Urinary bladder (tissue), 4 donors: ENCODE measurements around the gene THSD7B. TPM values are rescaled to one million over a fixed set of nuclear protein-coding genes. Genes with fewer than 3 reads are reported as not detected.
"Not testable (repeated sequence)": the region's sequence is repeated elsewhere in the genome, so short reads cannot be mapped to it uniquely, and the experiment has no call there.

ENCODE experiments used
- DNase-seq: peaks from one replicate; pipeline ENCODE4 v3.0.0-alpha.2; 2015; ENCODE audit errors: extremely low spot score
- H3K27ac ChIP-seq: one replicate; pipeline ENCODE4 v1.5.1; 2013; ENCODE audit warnings: low read depth, mild to moderate bottlenecking, moderate library complexity
- H3K36me3 ChIP-seq: one replicate; pipeline ENCODE4 v1.6.1; 2013; ENCODE audit warnings: mild to moderate bottlenecking, moderate library complexity; ENCODE audit not compliant: insufficient read depth
- H3K4me1 ChIP-seq: one replicate; pipeline ENCODE4 v1.6.1; 2013; ENCODE audit warnings: mild to moderate bottlenecking, moderate library complexity; ENCODE audit not compliant: insufficient read depth
- H3K4me3 ChIP-seq: one replicate; pipeline ENCODE4 v1.5.1; 2013; ENCODE audit warnings: low read depth, low read length
- WGBS: extraction: QIAGEN DNeasy Blood & Tissue Kit; methylation state at CpG from one replicate; pipeline ENCODE4 v1.1.7; 2013; 5-methylcytosine and 5-hydroxymethylcytosine counted together
- polyA plus RNA-seq: library from polyadenylated mRNA; stranded (reverse); fragments of 200-250 nt; gene quantifications from one replicate; pipeline ENCODE4 v1.2.3, GENCODE V29; 2013
- total RNA-seq: library from RNA; depleted of rRNA; stranded (reverse); fragments of >200 nt; gene quantifications from one replicate; pipeline ENCODE4 v1.2.3, GENCODE V29; 2014
- donor health status: healthy with polysubstance abuse.
- donor health status: healthy.

Gene THSD7B
- total and polyA plus RNA-seq, 2 donors = 0.11 to 4.0 TPM

- no peaks in the 10 kb centered on the region for H3K36me3 ChIP-seq
- H3K4me1 ChIP-seq = no peaks in the 10 kb centered on the region
- DNase-seq = no peak
- no peak overlapping the region for H3K4me3 ChIP-seq
- no peak overlapping the region for H3K27ac ChIP-seq
- WGBS = 63% methylated on average over 2 of the region's 2 CpGs
These were observed 909.6 kb downstream of the THSD7B start for GRCh38 chr2:137674991-137675390.

GRCh38 chr2:137675584-137676327 is 910.4 kb downstream of the THSD7B start:
- 65% methylated on average over 4 of the region's 4 CpGs for WGBS
- Histone ChIP-seq H3K36me3 (no peaks in the 10 kb centered on the region), H3K4me3 (no peak overlapping the region), H3K27ac (no peak overlapping the region), H3K4me1 (no peaks in the 10 kb centered on the region)
- no peak for DNase-seq

GRCh38 chr2:137676346-137676745 is 911.0 kb downstream of the THSD7B start:
- WGBS = 72% methylated on average over 3 of the region's 3 CpGs
- no peak overlapping the region for H3K4me3 ChIP-seq
- H3K27ac ChIP-seq = no peak overlapping the region

GRCh38 chr2:137677466-137677865 is 912.1 kb downstream of the THSD7B start:
- no peak for DNase-seq
- no peaks in the 10 kb centered on the region for H3K36me3 ChIP-seq
- 55% methylated on average over 1 of the region's 1 CpG for WGBS
- H3K4me3 ChIP-seq = no peak overlapping the region
- H3K4me1 ChIP-seq = no peaks in the 10 kb centered on the region
- no peak overlapping the region for H3K27ac ChIP-seq

More at GRCh38 chr2:137676346-137676745, 911.0 kb downstream of the THSD7B start:
- DNase-seq = no peak
- Histone ChIP-seq H3K36me3 (no peaks in the 10 kb centered on the region), H3K4me1 (no peaks in the 10 kb centered on the region)

GRCh38 chr2:137689549-137689948 is 924.2 kb downstream of the THSD7B start:
- H3K4me3 ChIP-seq = no peak overlapping the region
- H3K36me3 ChIP-seq = no peaks in the 10 kb centered on the region
- no peak overlapping the region for H3K27ac ChIP-seq
- DNase-seq = no peak
- no peaks in the 10 kb centered on the region for H3K4me1 ChIP-seq
- 1% methylated on average over 1 of the region's 1 CpG for WGBS

- WGBS = 25% methylated on average over 2 of the region's 2 CpGs
These were observed 928.2 kb downstream of the THSD7B start for GRCh38 chr2:137693534-137693933.

GRCh38 chr2:137696916-137697315 is 931.6 kb downstream of the THSD7B start:
- WGBS = 72% methylated on average over 1 of the region's 1 CpG
- no peak overlapping the region for H3K27ac ChIP-seq

More at GRCh38 chr2:137693534-137693933, 928.2 kb downstream of the THSD7B start:
- no peak overlapping the region for H3K27ac ChIP-seq
- H3K4me1 ChIP-seq = no peaks in the 10 kb centered on the region
- DNase-seq = no peak
- no peak overlapping the region for H3K4me3 ChIP-seq
- H3K36me3 ChIP-seq = no peaks in the 10 kb centered on the region

GRCh38 chr2:137700250-137700649 is 934.9 kb downstream of the THSD7B start:
- H3K36me3 ChIP-seq, H3K4me3 ChIP-seq, H3K4me1 ChIP-seq, DNase-seq, H3K27ac ChIP-seq: not testable (repeated sequence)
- 68% methylated on average over 1 of the region's 1 CpG for WGBS

More at GRCh38 chr2:137696916-137697315, 931.6 kb downstream of the THSD7B start:
- H3K36me3 ChIP-seq = no peaks in the 10 kb centered on the region
- DNase-seq = no peak
- no peaks in the 10 kb centered on the region for H3K4me1 ChIP-seq
- no peak overlapping the region for H3K4me3 ChIP-seq

GRCh38 chr2:137700681-137701080 is 935.3 kb downstream of the THSD7B start:
- Histone ChIP-seq H3K4me3 (no peak overlapping the region), H3K27ac (no peak overlapping the region), H3K36me3 (no peaks in the 10 kb centered on the region), H3K4me1 (no peaks in the 10 kb centered on the region)
- DNase-seq = no peak

- Histone ChIP-seq H3K27ac (no peak overlapping the region), H3K36me3 (no peaks in the 10 kb centered on the region), H3K4me1 (no peaks in the 10 kb centered on the region), H3K4me3 (no peak overlapping the region)
- 86% methylated on average over 4 of the region's 4 CpGs for WGBS
- no peak for DNase-seq
These were observed 940.0 kb downstream of the THSD7B start for GRCh38 chr2:137705296-137705695.

- 72% methylated on average over 15 of the region's 15 CpGs for WGBS
- Histone ChIP-seq H3K27ac (no peak overlapping the region), H3K36me3 (no peaks in the 10 kb centered on the region), H3K4me3 (no peak overlapping the region), H3K4me1 (no peaks in the 10 kb centered on the region)
- no peak for DNase-seq
These were observed 941.7 kb downstream of the THSD7B start for GRCh38 chr2:137706786-137707613.

- 84% methylated on average over 5 of the region's 5 CpGs for WGBS
- no peak for DNase-seq
- H3K36me3 ChIP-seq = no peaks in the 10 kb centered on the region
- no peak overlapping the region for H3K27ac ChIP-seq
- no peak overlapping the region for H3K4me3 ChIP-seq
- no peaks in the 10 kb centered on the region for H3K4me1 ChIP-seq
These were observed 943.0 kb downstream of the THSD7B start for GRCh38 chr2:137708311-137708710.

- DNase-seq = no peak
- WGBS = 94% methylated on average over 17 of the region's 17 CpGs
- Histone ChIP-seq H3K27ac (no peak overlapping the region), H3K36me3 (no peaks in the 10 kb centered on the region), H3K4me3 (no peak overlapping the region), H3K4me1 (no peaks in the 10 kb centered on the region)
These were observed 950.4 kb downstream of the THSD7B start for GRCh38 chr2:137715731-137716191.

GRCh38 chr2:137718786-137719185 is 953.4 kb downstream of the THSD7B start:
- H3K4me1 ChIP-seq = no peaks in the 10 kb centered on the region
- DNase-seq = no peak
- H3K4me3 ChIP-seq = no peak overlapping the region
- 91% methylated on average over 3 of the region's 3 CpGs for WGBS
- H3K27ac ChIP-seq = no peak overlapping the region
- H3K36me3 ChIP-seq = no peaks in the 10 kb centered on the region
